GM12878 (cell line): Measurements from ENCODE around the gene STRA6. TPM values are rescaled to one million over a fixed set of nuclear protein-coding genes. Genes with fewer than 3 reads are reported as not detected.

Experiments
- CREM ChIP-seq: IDR thresholded peaks from 2 replicates; pipeline ENCODE4 v1.6.1; 2014; ENCODE audit warnings: antibody characterized with exemption, low read depth
- ESRRA ChIP-seq: IDR thresholded peaks from 2 replicates; pipeline ENCODE4 v1.6.1; 2012; ENCODE audit warnings: mild to moderate bottlenecking, low read length, improper control_type of control experiment
- IRF4 ChIP-seq: IDR thresholded peaks from 2 replicates; pipeline ENCODE4 v1.6.1; 2011; ENCODE audit warnings: low read depth, low read length
- NFYB ChIP-seq: IDR thresholded peaks from 2 replicates; pipeline ENCODE4 v1.6.1; 2011; ENCODE audit warnings: low read depth, mild to moderate bottlenecking, low read length, improper control_type of control experiment, moderate library complexity; ENCODE audit not compliant: insufficient read depth
- RCOR1 ChIP-seq: conservative IDR thresholded peaks from 2 replicates; pipeline ENCODE4 v1.6.1; 2012; ENCODE audit warnings: low read depth, low read length, improper control_type of control experiment
- SREBF1 ChIP-seq: IDR thresholded peaks from 2 replicates; pipeline ENCODE4 v1.6.1; 2012; ENCODE audit warnings: mild to moderate bottlenecking, low read length
- TCF12 ChIP-seq: IDR thresholded peaks from 2 replicates; pipeline ENCODE4 v1.6.1; 2011; ENCODE audit warnings: low read depth, mild to moderate bottlenecking, low read length
- YY1 ChIP-seq: IDR thresholded peaks from 2 replicates; pipeline ENCODE4 v1.6.1; 2011; ENCODE audit warnings: low read depth, mild to moderate bottlenecking, low read length
- ZZZ3 ChIP-seq: IDR thresholded peaks from 2 replicates; pipeline ENCODE4 v1.6.1; 2011; ENCODE audit warnings: low read depth; ENCODE audit not compliant: control insufficient read depth, insufficient read length
- polyA plus RNA-seq, 11 experiments: library from polyadenylated mRNA; depleted of rRNA in 4 of 11; unstranded in 6 of 11; stranded (reverse) in 5 of 11; fragments of >200 nt; fragmentation: Nextera tagmentation in 4 of 11; fragmentation: Illumina TruSeq in 1 of 11; extraction: Ambion mirVana in 4 of 11; extraction: Trizol in 1 of 11; gene quantifications; 1 replicate in 1 of 11; 2 replicates in 10 of 11; pipeline versions ENCODE4 v1.2.1 to v1.2.3, GENCODE V29; 2011 to 2016; ENCODE audit warnings: inconsistent platforms in 2 of 11, missing spikeins in 2 of 11, low read depth in 1 of 11
- total RNA-seq, 4 experiments: library from RNA; depleted of rRNA in 3 of 4; stranded (reverse); fragments of >200 nt in 3 of 4; fragmentation: Illumina TruSeq in 1 of 4; extraction: Trizol in 1 of 4; gene quantifications; 2 replicates each; pipeline versions ENCODE4 v1.2.1 to v1.2.3, GENCODE V29; 2013 to 2021
- TF ChIP-seq, protein P1 (sequence below): fragments of 450-650 bp; IDR thresholded peaks from 2 replicates; pipeline ENCODE4 v1.6.1; 2017; ENCODE audit warnings: mild to moderate bottlenecking, low read depth, inconsistent platforms; ENCODE audit not compliant: poor library complexity, severe bottlenecking
- TF ChIP-seq, protein P2 (sequence below): IDR thresholded peaks from 2 replicates; pipeline ENCODE4 v1.6.1; 2011; ENCODE audit warnings: borderline replicate concordance, low read depth, mild to moderate bottlenecking, moderate library complexity, mixed read lengths, low read length; ENCODE audit not compliant: insufficient read depth; ENCODE audit errors: extremely low read length

STRA6 gene
- total and polyA plus RNA-seq, 10 of the 15 experiments (the other 5 are each of a cell fraction or from before 2014, with no cell fraction given), result 0.31 to 10.8 (median 5.8) TPM

- TF ChIP-seq, protein P1, sequence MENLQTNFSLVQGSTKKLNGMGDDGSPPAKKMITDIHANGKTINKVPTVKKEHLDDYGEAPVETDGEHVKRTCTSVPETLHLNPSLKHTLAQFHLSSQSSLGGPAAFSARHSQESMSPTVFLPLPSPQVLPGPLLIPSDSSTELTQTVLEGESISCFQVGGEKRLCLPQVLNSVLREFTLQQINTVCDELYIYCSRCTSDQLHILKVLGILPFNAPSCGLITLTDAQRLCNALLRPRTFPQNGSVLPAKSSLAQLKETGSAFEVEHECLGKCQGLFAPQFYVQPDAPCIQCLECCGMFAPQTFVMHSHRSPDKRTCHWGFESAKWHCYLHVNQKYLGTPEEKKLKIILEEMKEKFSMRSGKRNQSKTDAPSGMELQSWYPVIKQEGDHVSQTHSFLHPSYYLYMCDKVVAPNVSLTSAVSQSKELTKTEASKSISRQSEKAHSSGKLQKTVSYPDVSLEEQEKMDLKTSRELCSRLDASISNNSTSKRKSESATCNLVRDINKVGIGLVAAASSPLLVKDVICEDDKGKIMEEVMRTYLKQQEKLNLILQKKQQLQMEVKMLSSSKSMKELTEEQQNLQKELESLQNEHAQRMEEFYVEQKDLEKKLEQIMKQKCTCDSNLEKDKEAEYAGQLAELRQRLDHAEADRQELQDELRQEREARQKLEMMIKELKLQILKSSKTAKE, result no peak
- TF ChIP-seq NFYB, result no peak
- TF ChIP-seq ESRRA, result no peak
- TF ChIP-seq ZZZ3, result no peak
- TF ChIP-seq RCOR1, result no peak
- TF ChIP-seq, protein P2, sequence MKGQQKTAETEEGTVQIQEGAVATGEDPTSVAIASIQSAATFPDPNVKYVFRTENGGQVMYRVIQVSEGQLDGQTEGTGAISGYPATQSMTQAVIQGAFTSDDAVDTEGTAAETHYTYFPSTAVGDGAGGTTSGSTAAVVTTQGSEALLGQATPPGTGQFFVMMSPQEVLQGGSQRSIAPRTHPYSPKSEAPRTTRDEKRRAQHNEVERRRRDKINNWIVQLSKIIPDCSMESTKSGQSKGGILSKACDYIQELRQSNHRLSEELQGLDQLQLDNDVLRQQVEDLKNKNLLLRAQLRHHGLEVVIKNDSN, result no peak
- TF ChIP-seq SREBF1, result no peak
- TF ChIP-seq IRF4, result no peak
- TF ChIP-seq CREM, result no peak
- no peak for TF ChIP-seq YY1
- TF ChIP-seq TCF12, result no peak
These were observed 11.3 kb upstream of the STRA6 start (continued) for GRCh38 chr15:74213858-74214284.
